Activated CD4-positive, CD25-positive, alpha-beta regulatory T cell (primary cell): ENCODE results near the gene CCNF.
"Not testable (repeated sequence)": the region's sequence is repeated elsewhere in the genome, so short reads cannot be mapped to it uniquely, and the experiment has no call there.

Source experiments
- DNase-seq, 4 experiments: peaks; one replicate each; lab custom pipeline; 2025; lab: John Stamatoyannopoulos, UW

The CCNF gene, protein sequence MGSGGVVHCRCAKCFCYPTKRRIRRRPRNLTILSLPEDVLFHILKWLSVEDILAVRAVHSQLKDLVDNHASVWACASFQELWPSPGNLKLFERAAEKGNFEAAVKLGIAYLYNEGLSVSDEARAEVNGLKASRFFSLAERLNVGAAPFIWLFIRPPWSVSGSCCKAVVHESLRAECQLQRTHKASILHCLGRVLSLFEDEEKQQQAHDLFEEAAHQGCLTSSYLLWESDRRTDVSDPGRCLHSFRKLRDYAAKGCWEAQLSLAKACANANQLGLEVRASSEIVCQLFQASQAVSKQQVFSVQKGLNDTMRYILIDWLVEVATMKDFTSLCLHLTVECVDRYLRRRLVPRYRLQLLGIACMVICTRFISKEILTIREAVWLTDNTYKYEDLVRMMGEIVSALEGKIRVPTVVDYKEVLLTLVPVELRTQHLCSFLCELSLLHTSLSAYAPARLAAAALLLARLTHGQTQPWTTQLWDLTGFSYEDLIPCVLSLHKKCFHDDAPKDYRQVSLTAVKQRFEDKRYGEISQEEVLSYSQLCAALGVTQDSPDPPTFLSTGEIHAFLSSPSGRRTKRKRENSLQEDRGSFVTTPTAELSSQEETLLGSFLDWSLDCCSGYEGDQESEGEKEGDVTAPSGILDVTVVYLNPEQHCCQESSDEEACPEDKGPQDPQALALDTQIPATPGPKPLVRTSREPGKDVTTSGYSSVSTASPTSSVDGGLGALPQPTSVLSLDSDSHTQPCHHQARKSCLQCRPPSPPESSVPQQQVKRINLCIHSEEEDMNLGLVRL

DNA sequence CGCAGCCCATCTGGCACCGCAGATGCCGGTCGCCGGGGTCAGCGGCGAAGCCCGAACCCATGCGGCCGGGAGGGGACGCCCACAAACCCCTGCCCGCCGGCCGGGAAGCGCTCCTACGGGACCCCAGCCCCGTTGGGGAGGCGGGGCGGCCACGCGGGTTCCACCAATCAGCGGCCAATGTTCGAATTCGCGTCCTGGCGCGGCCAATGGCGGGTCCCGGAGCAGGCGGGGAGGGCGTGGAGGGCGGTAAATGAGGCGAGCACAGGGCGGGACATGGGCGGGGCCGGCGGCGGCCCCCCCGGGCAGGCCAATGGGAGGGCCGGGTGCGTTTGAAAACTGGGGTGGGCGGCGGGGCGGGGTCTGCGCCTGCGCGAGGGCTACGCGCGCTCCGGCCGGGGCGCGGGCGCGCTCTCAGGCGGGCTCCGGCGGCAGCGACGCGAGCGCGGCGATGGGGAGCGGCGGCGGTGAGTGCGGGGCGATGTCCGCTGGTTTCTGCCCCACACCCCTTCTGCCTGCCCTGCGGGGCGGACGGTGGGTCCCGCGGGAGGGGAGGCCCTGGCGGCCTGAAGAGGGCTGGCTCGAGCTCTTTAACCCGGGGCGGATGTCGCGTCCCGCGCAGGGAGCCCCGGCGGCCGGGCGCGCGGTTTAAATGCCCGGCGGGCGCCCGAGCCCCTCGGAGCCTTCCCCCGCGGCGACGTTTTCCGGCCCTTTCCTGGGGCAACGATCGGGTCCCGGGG is at the start of gene CCNF:
CCNF (plus strand) TSS at position 414 of the 737 bp plus-strand sequence; CDS start at position 449, 35 bp downstream.
- peak; percentile 95 to 96 (median 96) for DNase-seq

DNA sequence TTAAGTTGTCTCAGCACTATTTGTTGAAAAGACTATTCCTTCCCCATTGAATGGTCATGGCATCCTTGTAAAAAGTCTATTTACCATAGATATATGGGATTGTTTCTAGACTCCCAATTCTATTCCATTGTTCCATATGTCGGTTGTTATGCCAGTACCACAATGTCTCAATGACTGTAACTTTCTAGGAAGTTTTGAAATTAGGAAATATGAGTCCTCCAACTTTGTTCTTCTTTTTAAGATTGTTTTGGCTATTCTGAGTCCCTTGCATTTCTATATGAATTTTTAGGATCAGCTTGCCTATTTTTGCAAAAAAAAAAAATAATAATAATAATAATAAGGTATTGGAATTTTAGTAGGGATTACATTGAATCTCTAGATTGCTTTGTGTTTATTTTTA is 45.7 kb upstream of the CCNF start:
- DNase-seq = no peak

DNA sequence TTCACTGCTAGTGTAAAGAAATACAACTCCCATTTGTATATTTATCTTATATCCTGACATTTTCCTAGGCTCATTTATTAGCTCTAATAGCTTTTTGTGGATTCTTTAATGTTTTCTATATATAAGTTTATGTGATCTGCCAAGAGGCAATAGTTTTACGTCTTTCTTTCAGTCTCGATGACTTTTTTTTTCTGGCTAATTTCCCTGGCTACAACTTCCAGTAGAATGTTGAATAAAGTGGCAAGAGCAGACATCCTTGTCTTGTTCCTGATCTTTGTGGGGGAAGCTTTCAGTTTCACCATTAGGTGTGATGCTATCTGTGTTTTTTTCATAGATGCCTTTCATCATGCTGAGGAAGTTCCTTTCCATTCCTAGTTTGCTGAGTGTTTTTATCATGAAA is 44.8 kb upstream of the CCNF start:
- no peak for DNase-seq

DNA sequence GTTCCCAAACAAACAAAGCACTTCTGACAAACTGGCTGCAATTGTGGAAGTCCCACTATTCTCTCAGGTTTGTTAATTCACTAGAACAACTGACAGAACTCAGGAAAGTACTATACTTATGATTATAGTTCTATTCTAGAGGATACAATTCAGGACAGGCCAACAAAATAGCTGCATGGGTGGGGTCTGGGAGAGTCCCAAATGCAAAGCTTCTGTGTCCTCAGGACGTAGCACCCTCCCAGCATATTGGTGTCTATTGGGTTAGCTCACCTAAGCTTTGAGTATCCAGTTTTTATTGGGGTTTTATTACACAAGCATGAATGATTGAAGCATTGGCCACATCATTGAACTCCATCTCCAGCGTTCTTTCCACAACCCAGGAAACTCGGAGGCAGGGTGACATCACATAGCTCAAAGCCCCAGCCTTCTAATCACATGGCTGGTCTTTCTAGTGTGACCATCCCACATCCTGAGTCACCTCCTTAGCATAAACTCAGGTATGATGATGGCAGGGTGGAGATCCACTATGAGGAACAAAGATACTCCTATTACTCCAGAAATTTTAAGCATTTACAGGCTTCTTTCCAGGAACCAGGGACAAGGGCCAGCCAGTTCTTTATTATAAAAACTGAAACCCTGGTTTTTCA is 43.9 kb upstream of the CCNF start:
- no peak for DNase-seq

DNA sequence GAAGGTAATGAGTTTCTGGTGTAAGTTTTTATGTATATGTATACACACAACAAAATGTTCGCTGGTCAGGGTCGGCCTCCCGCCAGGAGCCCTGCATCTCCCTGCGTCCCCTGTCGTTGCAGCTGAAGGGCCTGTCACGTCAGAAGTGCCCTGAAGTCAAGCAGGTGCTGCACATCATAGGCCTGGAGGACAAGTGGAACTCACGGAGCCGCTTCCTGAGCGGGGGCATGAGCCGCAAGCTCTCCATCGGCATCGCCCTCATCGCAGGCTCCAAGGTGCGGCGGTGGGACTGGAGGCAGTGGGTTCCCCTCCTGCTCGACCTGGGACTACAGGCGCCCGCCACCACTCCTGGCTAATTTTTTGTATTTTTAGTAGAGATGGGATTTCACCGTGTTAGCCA is 43.3 kb upstream of the CCNF start:
- not testable (repeated sequence) for DNase-seq

DNA sequence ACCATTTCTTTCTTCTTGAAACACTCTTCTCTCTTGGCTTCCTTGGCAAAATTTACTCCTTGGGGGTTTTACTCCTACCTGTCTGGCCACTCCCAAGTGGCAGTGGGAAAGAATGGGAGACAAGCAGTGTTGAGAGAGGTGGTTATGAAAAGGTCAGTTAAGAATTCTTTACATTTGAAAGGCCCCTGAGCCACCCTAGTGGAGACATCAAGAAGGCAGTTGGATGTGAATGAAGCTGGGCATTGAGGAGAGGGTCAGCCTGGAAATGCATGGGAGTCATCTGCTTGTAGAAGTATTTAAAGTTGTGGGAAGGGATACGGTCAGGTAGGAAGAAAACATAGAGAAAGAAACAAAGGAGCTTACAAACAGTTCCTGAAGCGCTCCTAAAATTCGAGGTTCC is 42.3 kb upstream of the CCNF start:
- no peak for DNase-seq

DNA sequence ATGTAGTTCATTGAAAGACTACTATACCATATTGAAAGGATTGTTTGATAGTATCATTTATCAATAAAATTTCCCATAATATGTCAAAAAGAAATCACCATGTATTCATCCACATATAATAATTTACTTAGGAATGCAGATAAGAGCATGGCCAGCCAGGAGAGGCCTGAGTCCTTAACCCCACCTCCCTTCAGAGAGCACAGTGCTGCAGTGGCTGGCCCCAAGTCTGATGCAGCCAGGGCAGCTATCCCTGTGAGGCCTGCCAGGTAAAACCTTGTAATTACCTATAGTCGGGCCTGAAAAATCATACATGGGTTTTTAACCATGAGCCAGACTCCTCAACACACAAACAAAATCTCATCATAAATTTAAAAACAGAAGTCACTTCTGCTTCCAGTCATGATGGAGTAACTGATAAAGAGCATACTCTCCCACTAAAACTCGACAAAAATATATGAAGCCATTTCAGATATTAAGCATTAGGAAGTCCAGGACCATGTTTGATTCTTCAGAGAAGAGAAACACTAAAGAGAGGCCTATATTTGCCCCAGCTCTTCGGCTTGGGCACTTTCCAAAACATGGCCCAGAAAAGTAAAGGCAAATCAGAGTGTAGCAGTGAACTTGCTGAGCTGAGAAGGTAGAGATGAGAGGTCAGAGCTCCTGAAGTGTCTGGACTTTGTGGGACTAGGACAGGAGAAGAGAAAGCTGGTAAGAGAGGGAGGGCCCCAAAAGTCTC is 40.9 kb upstream of the CCNF start:
- no peak for DNase-seq

DNA sequence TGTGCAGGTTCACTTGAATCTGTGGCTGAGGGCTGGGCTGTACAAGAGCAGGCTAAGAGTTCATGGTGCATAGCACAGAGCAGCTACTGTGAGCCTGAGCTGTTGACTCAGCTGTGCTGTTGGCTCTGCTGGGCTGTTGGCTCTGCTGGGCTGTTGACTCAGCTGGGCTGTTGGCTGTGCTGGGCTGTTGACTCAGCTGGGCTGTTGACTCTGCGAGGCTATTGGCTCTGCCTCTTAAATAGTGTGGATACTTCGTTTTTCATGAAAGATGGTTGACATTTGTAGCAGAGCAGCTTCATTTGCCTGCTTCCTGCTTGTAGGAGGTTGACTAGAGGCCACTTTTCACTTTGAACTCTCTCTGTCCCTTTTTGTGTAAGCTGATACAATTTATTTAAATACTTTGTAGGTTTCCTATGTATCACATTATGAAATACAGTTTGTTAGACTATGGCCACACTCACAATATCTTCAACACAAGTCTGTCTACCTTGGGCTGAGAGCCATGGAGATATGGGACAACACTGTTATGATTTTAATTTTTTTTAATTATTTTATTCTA is 40.3 kb upstream of the CCNF start:
- DNase-seq = no peak

DNA sequence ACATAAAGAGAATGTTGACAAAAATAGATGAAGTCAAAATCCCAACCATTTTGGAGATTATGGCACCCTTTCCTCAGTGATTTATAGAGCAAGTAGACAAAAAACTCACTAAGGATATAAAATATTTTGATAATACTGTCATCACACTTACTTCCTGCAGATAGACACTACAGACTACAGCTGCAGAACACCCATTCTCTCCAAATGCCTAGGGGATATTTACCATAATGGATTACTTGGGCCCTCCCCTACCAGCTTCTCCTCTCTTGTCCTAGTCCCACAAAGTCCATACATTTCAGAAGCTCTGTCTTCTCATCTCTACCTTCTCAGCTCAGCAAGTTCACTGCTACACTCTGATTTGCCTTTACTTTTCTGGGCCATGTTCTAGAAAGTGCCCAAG is 37.2 kb upstream of the CCNF start:
- no peak for DNase-seq

DNA sequence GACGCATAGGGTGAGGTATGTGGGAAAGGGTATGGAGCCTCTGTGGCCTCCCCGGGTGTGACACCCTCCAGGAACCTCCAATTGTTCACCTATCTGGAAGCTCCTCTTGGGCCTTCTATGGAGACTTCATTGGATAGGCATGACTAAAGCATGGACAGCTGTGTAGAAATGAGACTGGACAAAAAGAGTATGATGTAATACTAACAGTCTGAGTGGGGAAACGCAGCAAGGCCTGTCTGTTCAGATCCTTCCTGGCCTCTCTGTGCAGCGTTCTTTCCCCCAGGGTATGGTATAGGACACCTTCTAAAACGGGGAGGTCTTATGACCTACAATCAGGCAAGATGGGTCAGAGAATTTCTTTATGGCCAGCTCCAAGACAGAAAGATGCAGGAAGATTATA is 30.7 kb upstream of the CCNF start:
- no peak for DNase-seq

DNA sequence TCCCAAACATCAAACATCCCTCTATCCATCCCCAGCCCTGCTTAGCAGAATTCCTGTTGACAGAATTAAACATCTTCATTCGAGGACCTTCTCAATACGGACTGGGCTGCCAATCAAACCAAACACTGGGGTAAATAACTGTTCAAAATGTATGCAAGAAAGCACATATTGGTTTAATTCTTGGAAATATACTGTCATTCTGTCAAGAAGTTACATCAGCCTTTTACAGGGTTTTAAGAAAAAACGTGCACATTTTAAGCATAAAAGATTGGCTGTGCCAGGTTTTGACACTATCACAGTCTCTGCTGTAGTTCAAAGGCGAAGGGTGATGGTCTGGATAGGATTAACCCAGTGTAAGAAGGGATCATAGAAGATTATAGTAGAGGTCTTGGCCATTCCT is 25.1 kb upstream of the CCNF start:
- DNase-seq = no peak

DNA sequence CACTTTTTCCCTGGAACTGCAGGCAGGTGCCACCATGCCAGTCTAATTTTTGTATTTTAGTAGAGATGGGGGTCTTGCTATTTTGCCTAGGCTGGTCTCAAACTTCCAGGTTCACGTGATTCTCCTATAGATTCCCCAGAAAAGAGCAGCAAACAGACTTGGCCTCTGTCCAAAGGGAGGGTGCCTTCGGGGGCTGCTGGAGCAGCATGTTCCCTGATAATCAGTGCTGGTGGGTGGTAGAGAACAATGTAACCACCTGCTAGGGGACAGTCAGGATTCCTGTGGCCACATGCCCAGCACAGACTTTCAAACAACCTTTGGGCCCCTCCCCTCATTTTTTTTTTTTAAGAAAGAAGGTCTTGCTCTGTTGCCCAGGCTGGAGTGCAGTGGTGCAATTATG is 14.2 kb upstream of the CCNF start:
- DNase-seq = no peak

DNA sequence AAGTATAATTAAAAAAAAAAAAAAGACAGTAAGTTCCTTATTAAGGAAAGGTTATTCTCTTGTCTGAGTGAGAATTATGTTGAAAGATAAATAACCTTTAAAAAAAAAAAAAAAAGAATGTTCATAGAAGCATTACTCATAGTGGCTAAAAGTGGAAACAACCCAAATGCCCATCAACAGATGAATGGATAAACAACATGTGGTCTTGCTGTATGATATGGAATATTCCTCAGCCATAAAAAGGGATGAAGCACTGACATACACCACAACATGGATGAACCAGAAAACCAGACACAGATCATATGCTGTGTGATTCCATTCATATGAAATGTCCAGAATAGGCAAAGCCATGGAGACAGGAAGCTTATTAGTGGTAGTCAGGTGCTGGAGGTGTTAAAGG is 9.2 kb upstream of the CCNF start:
- no peak for DNase-seq

DNA sequence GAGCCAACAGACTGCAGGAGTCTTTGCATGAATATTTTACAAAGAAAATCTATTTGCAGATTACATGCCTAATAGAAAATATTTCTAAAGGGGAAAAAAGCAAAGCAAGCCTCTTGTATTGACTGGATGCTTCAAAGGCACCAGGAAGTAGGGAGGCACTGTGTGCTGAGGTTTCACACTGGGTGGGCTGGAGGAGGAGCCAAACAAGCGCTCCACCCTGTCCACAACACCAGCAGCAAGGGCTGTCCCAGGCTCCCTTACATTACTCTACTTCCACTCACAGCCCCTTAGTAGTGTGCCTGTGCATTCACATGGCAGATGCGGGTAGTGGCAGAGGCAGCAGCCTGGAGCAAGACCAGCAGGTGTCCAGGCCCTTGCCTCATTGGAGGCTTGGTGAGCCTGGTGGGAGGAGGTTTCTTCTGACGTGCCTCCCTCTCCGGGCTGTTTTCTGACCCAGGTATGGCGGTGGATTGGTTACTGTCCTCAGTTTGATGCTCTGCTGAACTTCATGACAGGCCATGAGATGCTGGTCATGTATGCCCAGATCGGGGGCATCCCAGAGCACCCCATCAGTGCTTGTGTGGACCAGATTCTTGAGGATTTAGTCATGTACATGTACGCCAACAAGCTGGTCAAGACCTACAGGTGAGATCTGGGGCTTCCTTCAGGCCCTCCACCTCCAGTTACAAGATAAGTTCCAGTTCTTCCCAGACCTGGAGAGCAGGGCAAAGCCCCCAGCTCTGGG is 7.0 kb upstream of the CCNF start:
- DNase-seq = no peak

DNA sequence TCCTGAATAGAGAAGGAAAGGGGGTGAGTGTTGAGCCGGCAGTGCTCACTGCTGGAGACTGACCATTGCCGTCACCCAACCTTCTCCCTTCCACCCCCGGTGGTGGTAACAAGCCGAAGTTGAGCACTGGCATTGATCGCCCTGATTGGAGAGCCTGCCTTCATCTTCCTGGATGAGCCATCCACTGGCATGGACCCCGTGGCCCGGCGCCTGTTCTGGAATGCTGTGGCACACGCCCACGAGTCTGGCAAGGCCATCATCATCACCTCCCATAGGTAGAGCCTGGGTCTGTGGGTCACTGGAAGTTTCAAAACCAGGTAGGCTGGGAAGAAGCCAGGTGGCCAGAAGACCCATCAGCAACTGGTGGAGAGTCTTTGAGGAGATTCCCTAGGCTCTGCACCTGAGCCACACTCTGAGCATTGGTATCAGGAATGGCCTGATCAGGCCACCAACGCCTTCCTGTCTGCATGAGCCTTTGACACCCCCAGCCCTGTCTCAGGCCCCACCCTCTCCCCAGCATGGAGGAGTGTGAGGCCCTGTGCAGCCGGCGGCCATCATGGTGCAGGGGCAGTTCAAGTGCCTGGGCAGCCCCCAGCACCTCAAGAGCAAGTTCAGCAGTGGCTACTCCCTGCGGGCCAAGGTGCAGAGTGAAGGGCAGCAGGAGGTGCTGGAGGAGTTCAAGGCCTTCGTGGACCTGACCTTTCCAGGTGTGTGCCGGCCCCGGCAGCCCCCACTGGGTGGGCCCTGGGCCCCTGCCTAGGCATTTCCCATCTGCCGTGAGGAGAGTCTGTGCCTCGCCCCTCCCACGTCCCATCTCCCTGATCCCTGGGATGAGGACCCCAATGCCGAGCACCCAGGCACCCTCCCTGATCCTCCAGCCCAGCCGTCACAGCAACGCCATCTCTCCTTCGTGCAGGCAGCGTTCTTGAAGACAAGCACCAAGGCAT is 4.9 kb upstream of the CCNF start:
- DNase-seq = no peak

DNA sequence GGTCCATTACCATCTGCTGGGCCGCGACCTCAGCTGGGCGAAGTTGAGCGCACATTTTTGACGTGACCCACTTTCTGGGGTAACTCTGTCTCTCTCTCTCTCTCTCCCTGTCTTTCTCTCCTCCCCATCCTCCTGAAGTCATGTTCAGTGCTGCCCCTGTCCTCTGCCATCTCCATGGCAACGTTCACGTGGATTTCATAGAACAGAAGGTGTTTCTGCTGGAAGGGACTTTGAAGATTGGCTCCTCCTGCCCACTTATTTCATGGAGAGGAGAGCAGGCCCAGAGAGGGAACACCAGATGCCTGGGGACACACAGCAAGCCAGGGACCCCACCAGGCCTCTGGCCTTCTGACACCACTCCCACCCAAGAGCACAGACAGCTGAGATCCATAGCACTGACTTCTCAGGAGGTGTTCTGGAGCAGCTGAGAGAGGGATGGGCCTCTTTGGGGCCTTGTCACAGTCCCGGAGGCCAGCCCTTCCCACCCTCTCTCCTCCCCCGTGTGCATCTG is 4.2 kb upstream of the CCNF start:
- no peak for DNase-seq

DNA sequence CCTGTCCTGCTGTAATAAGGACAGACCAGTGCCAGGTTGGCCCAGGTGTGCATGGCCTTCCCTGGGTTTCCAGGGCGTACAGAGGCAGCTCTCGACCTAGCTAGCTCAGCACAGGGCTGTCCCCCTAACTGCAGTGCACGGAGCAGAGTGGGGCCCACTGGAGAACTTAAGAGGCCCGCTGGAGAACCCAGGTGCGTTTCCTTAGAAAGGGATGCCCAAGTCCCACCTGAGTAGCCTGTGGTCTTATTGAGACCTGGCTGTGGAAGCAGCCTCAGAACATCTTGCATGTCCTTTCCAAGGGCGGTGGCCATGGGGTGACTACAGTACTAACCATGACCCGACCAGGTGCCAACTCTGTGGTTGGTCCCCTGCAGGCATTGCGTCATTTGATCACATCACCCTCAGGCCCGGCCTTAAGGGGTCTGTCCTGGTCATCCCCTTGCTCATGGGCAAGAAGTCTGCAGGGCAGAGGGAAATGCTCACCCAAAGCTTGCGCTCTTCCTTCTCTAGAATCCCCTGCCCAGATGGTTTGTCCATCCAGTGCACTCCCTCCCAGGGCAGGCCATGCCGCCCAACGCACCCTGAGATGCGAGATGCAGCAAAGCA is 3.3 kb upstream of the CCNF start:
- no peak for DNase-seq

DNA sequence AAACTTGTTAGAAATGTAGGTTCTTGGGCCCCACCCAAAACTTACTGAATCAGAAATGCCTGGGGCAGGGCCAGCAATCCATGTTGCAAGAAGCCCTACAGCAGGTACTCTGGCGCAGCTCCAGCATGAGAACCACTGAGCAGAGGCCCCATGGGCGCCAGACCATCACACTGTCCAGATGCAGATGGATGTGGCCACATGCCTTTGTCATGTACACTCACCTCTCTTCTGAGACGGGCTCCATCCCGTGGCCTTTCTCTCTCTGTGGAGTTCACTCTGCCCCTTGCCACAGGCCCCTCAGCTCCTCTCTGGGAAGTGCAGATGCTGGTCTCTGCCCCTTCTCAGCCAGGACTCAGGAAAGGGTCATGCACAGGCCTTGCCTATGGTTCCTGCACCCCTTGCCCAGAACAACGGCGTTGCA is 2.3 kb upstream of the CCNF start:
- DNase-seq = no peak

DNA sequence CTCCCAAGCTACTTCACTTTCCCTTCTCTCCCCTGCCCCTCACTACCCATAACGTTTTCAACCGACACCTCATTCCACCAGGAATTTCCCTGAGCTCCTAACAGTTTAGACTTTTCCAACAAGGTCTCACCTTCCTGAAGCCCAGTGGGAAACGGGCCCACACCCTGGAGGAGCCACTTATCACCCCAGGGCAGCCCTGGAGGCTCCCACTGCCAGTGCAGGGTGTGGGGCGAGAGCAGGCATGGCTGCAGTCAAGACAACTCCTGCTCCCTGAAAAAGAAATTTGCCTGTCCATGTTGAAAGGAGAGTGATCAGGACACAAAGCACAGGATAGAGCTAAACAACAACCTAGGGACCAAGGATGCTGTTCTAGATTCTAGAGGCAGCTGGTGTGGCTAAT is 1.7 kb upstream of the CCNF start:
- no peak for DNase-seq
